Prostate gland (tissue), 2 donors: ENCODE data around the gene ENPP7.

Source experiments
- POLR2AphosphoS5 ChIP-seq: sonication (generic); formaldehyde crosslinking; IDR thresholded peaks from one replicate; pipeline ENCODE4 v1.6.1; 2017; ENCODE audit warnings: antibody characterized with exemption
- TF ChIP-seq, protein P1 (sequence below), 4 experiments: fragments of 200-600 bp in 2 of 4; fragments of 450-650 bp in 2 of 4; sonication (generic) in 2 of 4; IDR thresholded peaks; 1 replicate in 3 of 4; 2 replicates in 1 of 4; pipeline ENCODE4 v1.5.1; 2016 to 2019; ENCODE audit warnings: antibody characterized with exemption in 4 of 4, mild to moderate bottlenecking in 2 of 4, moderate library complexity in 2 of 4

- TF ChIP-seq, protein P1, sequence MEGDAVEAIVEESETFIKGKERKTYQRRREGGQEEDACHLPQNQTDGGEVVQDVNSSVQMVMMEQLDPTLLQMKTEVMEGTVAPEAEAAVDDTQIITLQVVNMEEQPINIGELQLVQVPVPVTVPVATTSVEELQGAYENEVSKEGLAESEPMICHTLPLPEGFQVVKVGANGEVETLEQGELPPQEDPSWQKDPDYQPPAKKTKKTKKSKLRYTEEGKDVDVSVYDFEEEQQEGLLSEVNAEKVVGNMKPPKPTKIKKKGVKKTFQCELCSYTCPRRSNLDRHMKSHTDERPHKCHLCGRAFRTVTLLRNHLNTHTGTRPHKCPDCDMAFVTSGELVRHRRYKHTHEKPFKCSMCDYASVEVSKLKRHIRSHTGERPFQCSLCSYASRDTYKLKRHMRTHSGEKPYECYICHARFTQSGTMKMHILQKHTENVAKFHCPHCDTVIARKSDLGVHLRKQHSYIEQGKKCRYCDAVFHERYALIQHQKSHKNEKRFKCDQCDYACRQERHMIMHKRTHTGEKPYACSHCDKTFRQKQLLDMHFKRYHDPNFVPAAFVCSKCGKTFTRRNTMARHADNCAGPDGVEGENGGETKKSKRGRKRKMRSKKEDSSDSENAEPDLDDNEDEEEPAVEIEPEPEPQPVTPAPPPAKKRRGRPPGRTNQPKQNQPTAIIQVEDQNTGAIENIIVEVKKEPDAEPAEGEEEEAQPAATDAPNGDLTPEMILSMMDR (IDR thresholded peaks at IDR 0.05), result no peak
- no peak for TF ChIP-seq POLR2AphosphoS5
These were observed 7.9 kb downstream of the ENPP7 start for GRCh38 chr17:79738643-79739042.
